Stimulated activated CD8-positive, alpha-beta memory T cell treated with anti-CD3 and anti-CD28 coated beads, Interleukin-2, amount 100 ng/mL, for 48 hours (primary cell): ENCODE measurements around the gene FANCB.
A peak's percentile ranks its signal among the peaks of the same experiment; 100 is the strongest.

Experiments
- DNase-seq, 2 donors: peaks; one replicate each; pipeline ENCODE4 v3.0.0-alpha.2; 2020; ENCODE audit warnings: low read depth in 2 of 2

Gene FANCB

DNA sequence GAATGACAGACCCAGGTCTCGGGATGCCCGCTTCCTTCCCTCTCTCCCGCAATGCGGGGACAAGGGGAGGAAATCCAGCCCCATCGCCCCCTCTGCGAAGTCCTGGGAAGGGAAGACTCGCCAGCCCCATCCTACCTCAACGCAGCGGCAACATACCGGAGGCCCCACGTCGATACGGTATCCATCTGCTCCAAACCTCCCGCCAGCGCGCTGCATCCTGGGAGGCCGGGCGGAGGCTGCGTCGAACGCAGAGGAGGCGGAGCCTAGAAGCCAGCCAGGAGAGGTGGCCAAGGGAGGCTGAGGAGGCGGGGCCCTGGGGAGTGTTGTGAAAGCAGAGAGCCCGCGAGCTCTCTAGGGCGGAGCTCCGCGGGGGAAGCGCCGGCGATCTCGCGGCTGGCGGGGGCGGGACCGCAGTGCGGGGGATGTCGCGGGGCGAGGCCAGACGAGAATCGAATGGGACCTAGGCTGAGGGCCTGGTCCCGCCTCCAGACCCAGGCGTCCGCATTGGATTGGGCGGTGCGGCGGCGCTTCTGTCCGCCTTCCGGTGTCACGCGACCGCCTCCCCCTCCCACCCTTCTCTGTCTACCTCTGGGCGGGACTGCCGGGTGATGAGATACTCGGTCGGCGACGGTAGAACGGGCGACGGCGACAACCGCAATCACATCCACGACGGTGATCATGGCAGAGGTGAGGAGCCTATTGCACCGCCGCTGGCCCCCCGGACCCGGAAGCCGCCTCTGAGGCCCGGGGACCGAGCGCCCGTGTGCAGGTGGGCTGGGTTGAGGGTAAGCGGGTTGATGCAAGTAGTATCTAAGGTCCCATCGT, at the start of gene FANCB, which contains the start of gene MOSPD2:
FANCB (minus strand) TSS at position 219 of the 825 bp plus-strand sequence. CDS start 7,559 bp downstream, outside the sequence.
MOSPD2 (plus strand) TSS at position 571 of the 825 bp plus-strand sequence; CDS start at position 679, 108 bp downstream.
- DNase-seq, result peak; percentile 83 to 86

DNA sequence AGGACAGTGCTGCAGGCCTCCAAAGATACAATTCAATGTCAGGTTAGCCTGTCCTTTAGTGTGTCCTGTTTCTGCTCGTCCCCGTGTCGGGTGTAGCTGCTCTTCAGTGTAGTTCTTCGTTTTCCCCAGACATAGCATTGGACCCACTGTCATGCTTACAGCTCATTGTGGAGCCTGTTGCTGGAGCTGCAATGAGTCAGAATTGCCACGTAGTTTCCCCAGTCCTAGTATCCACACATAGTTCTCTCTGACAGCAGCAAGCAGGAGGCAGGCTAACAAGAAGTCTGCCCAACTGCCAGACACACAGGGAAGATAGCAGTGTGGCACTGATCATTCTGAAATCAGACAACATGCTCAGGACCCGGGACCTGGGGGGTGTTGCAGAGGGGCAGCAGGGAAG, 49.6 kb upstream of the FANCB start:
- DNase-seq, result no peak

DNA sequence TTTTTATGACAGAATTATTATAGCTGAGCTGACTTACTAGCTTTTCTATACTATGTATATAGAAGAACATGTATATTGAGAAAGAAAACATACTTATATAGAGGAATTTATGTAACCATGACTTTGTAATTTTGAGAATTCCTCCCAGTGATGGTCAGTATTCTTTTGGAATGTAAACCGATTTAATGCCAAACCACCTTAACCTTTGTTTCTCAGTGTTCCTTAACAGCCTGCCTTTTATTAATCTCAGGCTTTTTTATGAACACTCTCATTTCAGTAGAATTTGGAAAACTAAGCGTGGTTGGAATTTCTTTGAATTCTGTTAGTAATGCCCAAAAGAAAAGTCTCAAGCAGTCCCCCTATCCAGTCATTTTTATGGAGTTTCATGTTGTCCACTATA, 47.3 kb upstream of the FANCB start:
- no peak for DNase-seq

DNA sequence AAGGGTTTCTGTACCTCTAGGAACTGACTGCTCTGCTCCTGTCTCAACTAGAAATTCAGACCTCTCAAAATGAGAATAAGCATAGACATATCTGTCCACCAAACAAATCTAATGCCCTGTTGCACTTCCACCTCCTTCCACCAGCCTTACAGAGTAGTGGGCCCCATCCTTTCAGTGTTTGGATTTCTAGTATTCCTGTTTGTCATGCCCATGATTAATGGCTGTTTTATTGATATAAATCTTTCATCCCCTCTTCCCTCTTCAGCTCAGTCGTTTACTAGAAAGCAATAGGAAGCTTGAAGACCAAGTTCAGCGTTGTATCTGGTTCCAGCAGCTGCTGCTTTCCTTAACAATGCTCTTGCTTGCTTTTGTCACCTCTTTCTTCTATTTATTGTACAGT, 46.5 kb upstream of the FANCB start:
- DNase-seq, result no peak

DNA sequence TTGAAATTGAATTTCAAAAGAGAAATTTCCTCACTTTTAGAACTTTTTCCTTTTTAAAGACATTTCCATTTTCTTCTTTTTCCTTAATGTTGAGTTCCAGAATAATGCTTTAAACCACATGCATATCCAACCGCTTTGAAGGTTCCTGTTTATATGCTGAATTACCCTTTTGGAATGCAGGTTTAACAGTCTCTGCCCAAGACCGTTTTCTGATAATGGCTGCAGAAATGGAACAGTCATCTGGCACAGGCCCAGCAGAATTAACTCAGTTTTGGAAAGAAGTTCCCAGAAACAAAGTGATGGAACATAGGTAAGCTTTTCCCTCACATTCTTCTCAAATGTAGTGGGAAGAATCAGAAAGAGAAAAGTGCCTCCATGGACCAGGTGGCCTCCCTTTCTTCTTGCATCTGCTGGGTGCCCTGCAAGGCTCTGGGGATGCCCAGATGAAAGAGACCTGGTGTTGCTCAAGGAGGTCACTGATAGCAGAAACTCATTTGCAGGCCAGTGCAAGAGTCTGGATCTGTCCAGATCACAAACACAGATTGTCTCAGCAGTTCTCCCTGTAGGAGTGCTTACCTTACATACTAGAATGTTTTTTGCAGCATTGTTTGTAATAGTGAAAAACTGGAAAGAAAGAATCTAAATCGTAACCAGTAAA, 43.3 kb upstream of the FANCB start:
- DNase-seq, result no peak

DNA sequence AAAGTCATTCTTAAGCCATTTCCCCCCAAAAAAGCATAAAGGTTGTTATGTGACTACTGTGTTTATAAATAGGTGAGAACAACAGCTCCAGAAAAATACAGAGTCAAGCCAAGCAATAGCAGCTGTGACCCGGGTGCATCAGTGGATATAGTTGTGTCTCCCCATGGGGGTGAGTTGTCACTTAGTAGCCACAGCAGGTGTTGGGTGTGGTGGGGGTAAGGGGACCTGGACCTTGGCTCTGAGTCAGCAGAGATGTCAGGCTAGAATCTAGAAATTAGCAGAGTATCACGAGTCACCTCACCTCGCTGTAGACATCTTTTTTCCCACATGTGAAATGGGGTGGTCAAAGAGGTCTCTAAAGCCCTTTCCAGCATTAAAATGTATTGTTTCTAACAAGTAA, 42.7 kb upstream of the FANCB start:
- DNase-seq, result no peak

DNA sequence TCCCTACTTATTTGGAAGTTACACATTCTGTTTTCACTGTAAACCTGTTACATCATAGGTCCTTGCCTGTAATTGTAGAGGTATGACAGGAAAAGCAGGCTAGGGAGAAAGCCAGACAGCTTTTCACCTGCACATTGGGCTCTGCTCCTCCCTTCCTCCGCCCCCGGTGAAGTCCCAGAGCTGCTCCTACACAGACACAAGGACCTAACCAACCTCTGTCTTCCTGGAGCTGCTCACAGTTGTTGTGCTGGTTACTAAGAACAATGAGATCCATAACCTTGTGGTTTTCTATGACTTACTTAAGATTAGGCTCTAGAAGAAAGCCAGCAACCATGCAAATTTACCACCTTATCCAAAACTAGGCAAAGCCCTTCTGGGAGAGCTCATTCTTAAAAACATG, 40.4 kb upstream of the FANCB start:
- DNase-seq, result no peak

DNA sequence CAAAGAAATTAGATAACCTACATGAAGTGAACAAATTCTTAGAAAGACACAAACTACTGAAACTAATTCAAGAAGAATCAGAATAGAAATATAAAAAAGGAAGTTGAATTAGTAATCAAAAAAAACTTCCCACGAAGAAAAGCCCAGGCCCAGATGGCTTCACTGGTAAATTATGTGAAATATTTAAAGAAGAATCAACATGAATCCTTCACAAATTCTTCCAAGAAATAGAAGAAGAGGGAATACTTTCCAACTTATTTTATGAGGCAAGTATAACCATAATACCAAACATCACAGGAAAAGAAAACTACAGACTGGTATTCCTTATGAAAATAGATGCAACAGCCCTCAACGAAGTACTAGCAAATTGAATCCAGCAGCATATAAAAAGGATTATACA, 31.0 kb upstream of the FANCB start:
- DNase-seq, result no peak

DNA sequence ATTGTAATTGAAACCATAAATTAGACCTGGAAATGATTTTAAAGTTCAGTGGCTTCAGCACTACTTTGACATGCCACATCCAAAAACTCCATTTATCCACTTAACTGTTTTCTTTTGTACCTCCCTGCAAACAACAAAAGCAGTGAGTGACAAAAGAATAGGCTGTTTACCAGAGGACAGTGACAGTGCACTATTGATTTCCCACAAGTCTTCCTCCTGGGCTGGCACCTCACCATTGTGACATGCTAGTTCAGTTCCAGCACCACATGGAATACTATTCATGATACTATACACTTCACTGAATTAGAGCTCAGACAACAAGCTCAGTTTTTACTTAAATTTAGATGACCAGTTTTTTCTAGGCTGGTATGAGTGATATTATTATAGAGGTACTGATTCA, 29.7 kb upstream of the FANCB start:
- DNase-seq, result no peak

DNA sequence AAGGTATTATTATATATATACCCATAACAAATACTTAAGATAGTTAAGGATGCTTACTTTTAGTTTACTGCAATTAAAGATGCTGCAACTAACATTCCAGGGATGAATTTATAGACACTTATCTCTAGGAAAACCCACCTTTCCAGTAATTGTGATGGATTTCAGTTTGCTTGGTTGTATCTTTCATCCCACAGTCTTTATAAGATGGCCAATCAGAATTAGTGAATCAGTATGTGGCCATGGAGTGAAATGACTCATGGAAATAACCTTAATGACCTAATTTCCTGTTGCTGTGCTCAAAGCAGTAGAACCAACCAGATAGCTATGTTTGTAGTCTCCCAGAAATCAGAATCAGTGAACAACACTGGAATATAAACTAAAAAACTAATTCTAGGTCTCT, 26.7 kb upstream of the FANCB start:
- DNase-seq, result no peak

DNA sequence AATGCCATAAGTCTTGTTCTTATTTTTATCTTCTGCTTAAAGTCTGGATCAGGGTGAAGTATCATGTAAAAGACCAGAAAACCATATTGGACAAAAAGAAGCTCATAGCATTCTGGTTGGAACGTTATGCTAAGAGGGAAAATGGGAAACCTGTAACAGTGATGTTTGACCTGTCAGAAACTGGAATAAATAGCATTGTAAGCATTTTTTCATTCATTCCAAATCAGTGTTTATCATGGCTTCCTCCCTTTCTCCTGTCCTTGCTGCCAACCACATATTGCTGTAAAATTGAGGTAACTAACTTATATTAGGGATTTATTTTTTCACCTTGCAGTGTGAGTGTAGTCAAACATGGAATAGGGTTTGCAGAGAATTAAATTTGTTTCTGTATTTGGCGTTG, 24.2 kb upstream of the FANCB start:
- DNase-seq, result no peak

DNA sequence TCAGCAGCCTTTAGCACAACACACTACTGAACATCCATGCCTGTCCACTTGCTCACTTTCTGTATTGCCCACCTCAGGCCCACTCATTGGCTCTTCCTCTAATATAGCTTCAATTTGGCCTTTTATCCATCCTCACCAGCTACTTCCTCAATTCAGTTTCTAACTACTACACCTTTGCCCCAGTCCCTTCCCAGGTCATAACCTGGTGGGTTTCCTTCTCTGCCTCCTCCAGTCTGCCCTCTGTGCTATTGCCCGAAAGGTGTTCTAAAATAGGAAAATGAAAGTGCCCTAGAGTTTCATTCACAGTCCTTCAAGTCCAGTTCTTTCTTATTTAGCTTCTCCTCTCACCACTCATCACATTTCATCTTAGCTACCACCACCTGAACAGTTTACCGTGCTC, 23.4 kb upstream of the FANCB start:
- DNase-seq, result no peak

DNA sequence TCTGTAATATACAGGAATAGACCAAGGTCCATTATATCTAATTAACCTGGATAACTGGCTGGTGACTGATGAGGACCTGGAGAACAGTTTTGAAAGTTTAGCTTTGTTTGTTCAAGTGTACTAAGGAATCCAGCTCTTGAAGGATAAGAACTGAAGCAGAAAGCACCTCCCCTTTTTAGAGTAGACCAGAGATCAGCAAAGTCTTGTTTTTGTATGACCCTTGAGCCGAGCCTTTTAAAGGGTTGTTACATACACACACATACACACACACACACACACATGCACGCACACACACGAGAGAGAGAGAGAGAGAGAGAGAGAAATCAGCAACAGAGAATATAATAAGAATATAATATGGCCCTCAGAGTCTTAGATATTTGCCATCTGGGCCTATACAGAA, 13.4 kb upstream of the FANCB start:
- DNase-seq, result no peak

DNA sequence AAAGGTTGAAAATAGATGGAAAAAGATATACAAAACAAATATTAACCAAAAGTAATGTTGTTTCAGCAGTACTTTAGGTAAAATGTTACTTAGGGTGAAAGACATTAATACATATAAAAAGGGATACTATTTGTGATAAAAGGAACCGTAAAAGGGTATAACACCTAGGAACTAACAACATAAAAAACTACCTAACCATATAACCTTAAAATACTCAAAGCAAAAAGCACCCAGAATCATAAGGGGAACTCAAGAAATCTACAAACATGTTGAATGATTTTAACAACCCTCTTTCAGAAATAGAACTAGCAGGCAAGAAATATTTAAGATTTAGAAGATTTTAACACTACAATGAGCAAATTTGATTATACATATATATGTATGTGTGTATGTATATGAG, 11.8 kb upstream of the FANCB start:
- no peak for DNase-seq

DNA sequence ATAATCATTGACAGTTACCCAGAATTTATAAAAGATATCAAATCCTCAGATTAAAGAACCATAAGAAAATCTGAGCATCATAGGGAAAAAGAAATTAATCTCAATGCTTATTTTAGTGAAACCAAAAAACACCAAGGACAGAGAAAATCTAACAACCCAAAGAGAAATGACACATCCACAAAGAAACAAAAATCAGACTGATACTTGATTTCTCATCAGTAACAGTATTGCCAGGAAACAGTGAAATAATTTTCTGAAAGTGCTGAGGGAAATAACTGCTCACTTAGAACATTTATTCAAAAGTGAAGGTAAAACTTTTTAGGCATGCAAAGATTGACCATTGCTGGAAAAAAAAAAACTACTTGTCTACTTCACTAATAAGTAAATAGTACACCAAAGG, 11.0 kb upstream of the FANCB start:
- DNase-seq, result no peak

DNA sequence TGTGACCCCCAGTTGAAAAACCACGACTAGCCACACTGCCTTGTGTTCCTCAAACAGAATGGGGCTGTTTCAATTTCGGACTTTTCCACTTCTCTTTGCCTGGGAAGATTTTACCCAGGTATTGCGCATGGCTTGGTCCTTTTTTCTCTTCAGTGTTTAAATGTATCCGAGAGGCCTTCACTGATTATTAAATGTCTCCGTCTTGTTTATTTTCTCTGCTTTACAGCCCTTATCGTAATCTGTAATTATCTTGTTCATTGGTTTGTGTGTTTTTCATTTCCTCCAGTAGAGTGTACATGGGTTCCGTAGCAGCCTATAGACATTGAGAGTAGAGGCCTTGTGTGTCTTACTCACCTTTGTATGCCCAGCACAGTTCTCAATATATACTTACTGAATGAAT, 2.8 kb upstream of the FANCB start:
- no peak for DNase-seq

DNA sequence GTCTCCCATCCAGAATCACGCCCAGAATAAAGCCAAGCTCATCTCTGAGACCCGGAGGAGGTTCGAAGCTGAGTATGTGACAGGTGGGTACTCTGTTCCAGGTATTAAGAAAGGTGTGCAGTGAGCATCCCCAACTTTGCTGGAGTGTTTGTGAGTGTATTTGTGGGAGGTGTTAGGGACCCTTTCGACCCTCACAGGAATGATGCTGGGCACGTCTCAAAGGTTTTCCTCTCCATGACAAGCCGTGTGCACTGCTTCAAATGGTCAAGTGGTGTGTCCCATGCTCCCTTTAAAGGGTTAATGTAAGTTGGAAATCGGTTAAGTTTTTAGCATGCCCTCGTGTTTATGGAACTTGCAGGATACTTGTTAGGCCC, 794 bp upstream of the FANCB start:
- no peak for DNase-seq

DNA sequence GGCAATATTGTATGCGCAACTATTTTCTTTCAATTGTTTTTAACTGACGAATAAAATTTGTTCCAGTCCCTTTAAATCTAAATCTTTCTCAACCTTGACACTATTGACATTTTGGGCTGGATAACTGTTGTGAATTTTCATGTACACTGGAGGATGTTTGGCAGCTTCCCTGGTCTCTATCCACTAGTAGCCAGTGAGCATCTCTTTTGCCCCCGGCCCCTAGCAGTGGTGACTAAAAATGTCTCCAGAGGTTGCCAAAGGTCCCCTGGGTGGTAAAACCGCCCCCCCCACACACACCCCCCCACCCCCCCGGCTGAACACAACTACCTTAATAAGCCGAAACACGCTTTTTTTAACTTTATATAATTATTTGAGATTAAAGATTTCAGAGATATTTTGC, 514 bp downstream of the FANCB start:
- DNase-seq, result no peak

DNA sequence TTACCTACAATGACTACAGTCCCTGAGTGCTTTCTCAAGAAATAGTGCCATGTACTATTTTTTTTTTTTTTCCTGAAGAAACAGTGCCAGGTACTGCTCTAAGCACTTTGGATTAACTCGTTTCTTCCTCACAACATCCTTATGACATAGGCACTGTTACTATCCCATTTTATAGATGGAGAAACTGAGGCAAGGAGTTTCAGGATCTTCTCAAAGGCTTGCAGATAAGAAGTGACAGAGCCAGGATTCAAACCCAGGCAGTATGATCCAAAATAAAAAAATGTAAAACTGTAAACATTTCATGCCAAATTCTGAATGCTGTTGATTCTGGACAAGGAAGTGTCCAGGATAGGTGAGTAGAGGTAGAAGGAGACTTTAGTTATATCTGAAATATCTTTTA, 1.1 kb downstream of the FANCB start:
- no peak for DNase-seq

DNA sequence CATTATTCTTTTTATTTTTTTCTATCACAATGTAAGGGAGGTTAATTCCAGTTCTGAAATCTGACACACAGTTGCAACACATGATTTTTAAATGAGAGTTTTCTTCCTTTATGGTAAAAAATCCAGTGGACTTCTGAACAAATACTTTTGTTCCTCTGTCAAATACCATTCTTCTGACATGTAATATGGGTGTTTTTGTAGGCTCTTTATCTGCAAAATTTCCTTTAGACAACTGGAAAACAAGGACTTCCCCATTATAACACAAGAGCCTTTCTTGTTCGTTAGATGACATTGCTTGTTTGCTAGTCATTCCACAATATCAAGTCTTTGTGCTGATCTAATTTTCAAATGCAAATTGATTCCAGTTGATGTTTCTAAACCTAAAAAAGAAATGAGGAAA, 7.7 kb downstream of the FANCB start:
- no peak for DNase-seq

DNA sequence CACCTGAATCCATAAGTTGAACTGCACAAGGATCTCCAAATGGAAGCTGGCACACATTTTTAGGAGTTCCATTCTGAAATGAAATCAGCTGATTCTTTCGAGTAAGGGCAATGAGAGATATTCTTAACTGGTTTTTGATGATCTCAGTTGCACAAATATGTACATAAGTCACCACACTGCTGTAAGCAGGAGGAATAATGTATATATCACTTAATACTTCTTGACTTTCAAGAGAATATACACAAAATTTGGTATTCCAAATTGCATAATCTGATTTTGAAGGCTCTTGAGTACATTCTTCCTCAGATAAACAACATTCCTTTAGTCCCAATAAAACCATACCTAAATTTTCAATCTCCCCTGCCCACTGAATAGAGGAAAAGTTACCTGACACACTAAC, 8.2 kb downstream of the FANCB start:
- no peak for DNase-seq

DNA sequence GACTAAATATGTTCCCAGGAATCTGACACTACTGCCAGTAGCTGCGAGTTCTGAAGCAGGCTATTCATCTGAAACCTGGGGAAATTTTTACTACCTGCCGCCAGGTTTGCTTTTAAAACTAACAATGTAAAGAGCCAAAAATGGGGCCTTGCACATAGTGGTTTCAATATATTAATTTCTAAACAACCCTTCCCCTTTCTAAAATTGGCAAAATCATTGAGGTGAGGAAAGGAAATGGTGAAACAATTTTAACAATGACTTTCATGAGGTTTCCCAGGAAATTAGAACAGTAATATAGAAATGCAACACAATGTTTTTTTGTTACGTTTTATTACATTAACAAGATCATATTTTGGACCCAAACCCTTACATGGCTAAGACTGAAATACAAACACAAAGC, 21.3 kb downstream of the FANCB start:
- DNase-seq, result no peak

DNA sequence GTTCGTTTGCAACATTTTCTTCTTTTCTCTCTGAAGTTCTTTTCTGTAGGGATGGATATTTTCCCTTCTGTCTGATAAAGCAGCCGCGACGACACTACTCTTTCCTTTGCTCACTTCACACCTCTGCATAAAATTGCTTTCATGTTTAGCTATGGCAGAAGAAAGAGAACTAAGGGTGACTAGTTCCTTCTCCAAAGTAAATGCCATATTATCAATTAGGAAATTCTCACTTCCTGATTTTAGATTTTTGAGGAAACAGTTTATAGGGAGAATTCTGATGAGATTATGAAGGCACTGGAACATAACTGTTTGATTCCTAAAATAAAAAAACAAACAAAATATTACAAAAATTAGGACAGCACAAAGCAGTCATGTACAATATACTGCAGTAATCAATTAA, 29.2 kb downstream of the FANCB start:
- no peak for DNase-seq

DNA sequence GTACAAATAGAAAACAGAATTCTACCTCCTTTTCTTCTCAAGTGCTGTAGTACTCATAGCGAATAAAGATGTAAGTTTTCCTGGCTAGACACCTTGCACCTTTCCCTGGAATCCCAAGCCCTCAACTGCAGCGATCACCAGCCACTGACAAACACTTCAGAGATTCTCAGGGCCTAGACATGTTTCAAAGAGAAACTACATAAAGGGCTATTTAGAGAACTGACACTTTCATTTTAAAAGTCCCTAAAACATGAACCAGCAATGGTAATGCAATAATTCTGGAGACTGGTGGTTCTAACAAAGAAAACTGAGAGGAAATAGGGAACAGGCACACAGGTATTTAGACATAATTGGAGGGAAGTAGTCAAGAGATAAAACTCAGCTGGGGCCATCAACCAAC, 35.7 kb downstream of the FANCB start:
- no peak for DNase-seq
